ENCODE data around the gene CHM.

Gene CHM

GRCh38 chrX:85836868-85837267, 210.5 kb downstream of the CHM start:
- H3K36me3 ChIP-seq (ENCODE audit: control insufficient read depth, insufficient read depth, low read length) = no peaks in the 10 kb centered on the region
- no peak overlapping the region for H3K4me3 ChIP-seq (ENCODE audit: extremely low read depth, insufficient read depth, low read length, poor library complexity, severe bottlenecking)
- no peak overlapping the region for H3K27ac ChIP-seq (ENCODE audit: low read depth, low read length, severe bottlenecking)
- no CpG with 5 or more reads among the region's 2 CpGs for WGBS, 2 experiments (ENCODE audit: insufficient coverage in 2 of 2)
- H3K9me3 ChIP-seq (ENCODE audit: control insufficient read depth, low read length) = no peaks in the 10 kb centered on the region
- H3K4me1 ChIP-seq (ENCODE audit: control insufficient read depth, insufficient read depth, low read length, poor library complexity, severe bottlenecking) = no peaks in the 10 kb centered on the region

- no peaks in the 10 kb centered on the region for H3K4me1 ChIP-seq (ENCODE audit: control insufficient read depth, insufficient read depth, low read length, poor library complexity, severe bottlenecking)
- H3K9me3 ChIP-seq (ENCODE audit: control insufficient read depth, low read length) = no peaks in the 10 kb centered on the region
- H3K27ac ChIP-seq (ENCODE audit: low read depth, low read length, severe bottlenecking) = no peak overlapping the region
- no peaks in the 10 kb centered on the region for H3K36me3 ChIP-seq (ENCODE audit: control insufficient read depth, insufficient read depth, low read length)
- WGBS, 2 experiments (ENCODE audit: insufficient coverage in 2 of 2) = 100% methylated on average over 1 of the region's 5 CpGs; no CpG with 5 or more reads in 1 of the 2 experiments
- H3K4me3 ChIP-seq (ENCODE audit: extremely low read depth, insufficient read depth, low read length, poor library complexity, severe bottlenecking) = no peak overlapping the region
Measured at GRCh38 chrX:85828771-85829170, 218.6 kb downstream of the CHM start.

GRCh38 chrX:85815203-85815751, 232.1 kb downstream of the CHM start:
- no peaks in the 10 kb centered on the region for H3K36me3 ChIP-seq (ENCODE audit: control insufficient read depth, insufficient read depth, low read length)
- 80 to 100% methylated on average over 1 of the region's 6 CpGs for WGBS, 2 experiments (ENCODE audit: insufficient coverage in 2 of 2)

More at GRCh38 chrX:85815203-85815751, 232.1 kb downstream of the CHM start:
- Histone ChIP-seq H3K4me3 (ENCODE audit: extremely low read depth, insufficient read depth, low read length, poor library complexity, severe bottlenecking) (no peak overlapping the region), H3K27ac (ENCODE audit: low read depth, low read length, severe bottlenecking) (no peak overlapping the region), H3K9me3 (ENCODE audit: control insufficient read depth, low read length) (no peaks in the 10 kb centered on the region), H3K4me1 (ENCODE audit: control insufficient read depth, insufficient read depth, low read length, poor library complexity, severe bottlenecking) (no peaks in the 10 kb centered on the region)
